Measurements from ENCODE around the gene PCIF1. TPM values are rescaled to one million over a fixed set of nuclear protein-coding genes. Genes with fewer than 3 reads are reported as not detected.

PCIF1 gene
- total RNA-seq, 1 donor from 2014 or later = 45.2 TPM

DNA sequence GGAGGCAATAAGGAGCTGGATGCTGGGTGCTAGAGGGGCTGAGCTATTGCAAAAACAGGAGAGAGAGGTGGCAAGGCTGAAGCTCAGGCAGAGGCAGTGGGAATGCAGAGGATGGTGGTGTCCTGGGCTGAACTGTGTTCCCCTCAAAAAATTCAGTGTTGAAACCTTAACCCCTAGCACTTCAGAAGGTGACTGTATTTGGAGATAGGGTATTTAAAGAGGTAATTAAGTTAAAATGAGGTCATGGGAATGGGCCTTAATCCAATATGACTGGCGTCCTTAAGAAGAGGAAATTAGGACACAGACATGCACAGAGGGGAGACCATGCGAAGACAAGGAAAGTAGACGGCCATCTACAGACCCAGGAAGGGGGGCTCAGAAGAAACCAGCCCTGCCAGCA lies 62.7 kb downstream of the PCIF1 start:
- Mint-ChIP-seq H3K27me3 (ENCODE audit: low read depth) (no peaks in the 10 kb centered on the region), H3K27ac (no peak overlapping the region)

More for the DNA sequence above, 62.7 kb downstream of the PCIF1 start:
- H3K4me3 Mint-ChIP-seq = no peak overlapping the region
- no peaks in the 10 kb centered on the region for H3K9me3 Mint-ChIP-seq
- no peaks in the 10 kb centered on the region for H3K36me3 Mint-ChIP-seq
- TF ChIP-seq CTCF (IDR thresholded peaks at IDR 0.05; ENCODE audit: unreplicated experiment) = no peak
- H3K4me1 Mint-ChIP-seq = peaks cover 13% of the 10 kb centered on the region
- DNase-seq (ENCODE audit: low spot score in 2 of 2, unreplicated experiment in 2 of 2) = no peak

Other genes with a start within 250 kb of the PCIF1 start
- not detected in 3 replicates for gene WFDC13, start 232.6 kb upstream of the PCIF1 start, total RNA-seq
- gene WFDC10B, start 229.7 kb upstream of the PCIF1 start, total RNA-seq = not detected in 3 replicates
- gene SPINT4, start 212.3 kb upstream of the PCIF1 start, total RNA-seq = not detected in 3 replicates
- 0.45 TPM in 1 of 3 replicates, not detected in the others for gene WFDC3, start 142.8 kb upstream of the PCIF1 start, total RNA-seq
- 25.9 to 28.9 TPM (median 26.5 TPM) in 3 replicates for gene DNTTIP1, start 142.7 kb upstream of the PCIF1 start, total RNA-seq
- gene UBE2C, start 122.0 kb upstream of the PCIF1 start, total RNA-seq = 48.1 to 50.2 TPM (median 48.3 TPM) in 3 replicates
- 0.54 to 0.79 TPM in 2 of 3 replicates, not detected in the other for gene TNNC2, start 107.4 kb upstream of the PCIF1 start, total RNA-seq
- gene SNX21, start 100.9 kb upstream of the PCIF1 start, total RNA-seq = 15.8 to 21.0 TPM (median 17.3 TPM) in 3 replicates
- 19.8 to 20.9 TPM (median 20.6 TPM) in 3 replicates for gene ACOT8, start 77.3 kb upstream of the PCIF1 start, total RNA-seq
- gene ZSWIM3, start 77.1 kb upstream of the PCIF1 start, total RNA-seq = 3.7 to 4.6 TPM (median 4.4 TPM) in 3 replicates
- gene ZSWIM1, start 53.5 kb upstream of the PCIF1 start, total RNA-seq = 12.0 to 12.8 TPM (median 12.6 TPM) in 3 replicates
- 3.2 to 4.0 TPM (median 3.4 TPM) in 3 replicates for gene SPATA25, start 47.1 kb upstream of the PCIF1 start, total RNA-seq
- gene NEURL2, start 43.5 kb upstream of the PCIF1 start, total RNA-seq = 7.2 to 8.3 TPM (median 8.1 TPM) in 3 replicates
- gene CTSA, start 43.3 kb upstream of the PCIF1 start, total RNA-seq = 74.4 to 86.7 TPM (median 78.8 TPM) in 3 replicates
- 54.6 to 58.1 TPM (median 55.5 TPM) in 3 replicates for gene PLTP, start 22.5 kb upstream of the PCIF1 start, total RNA-seq
- 31.1 to 33.5 TPM (median 31.6 TPM) in 3 replicates for gene ZNF335, start 37.5 kb downstream of the PCIF1 start, total RNA-seq
- 0.11 TPM in 1 of 3 replicates, not detected in the others for gene MMP9, start 74.2 kb downstream of the PCIF1 start, total RNA-seq
- gene SLC12A5, start 94.5 kb downstream of the PCIF1 start, total RNA-seq = 6.9 to 9.1 TPM (median 7.7 TPM) in 3 replicates
- 37.1 to 41.2 TPM (median 40.2 TPM) in 3 replicates for gene NCOA5, start 155.3 kb downstream of the PCIF1 start, total RNA-seq
- gene CD40, start 183.6 kb downstream of the PCIF1 start, total RNA-seq = 3.8 to 5.0 TPM (median 4.3 TPM) in 3 replicates

All from mesothelial cell of epicardium (in vitro differentiated cells).